T-helper 1 cell treated with Interleukin-12 subunit alpha and Interleukin-12 subunit beta and Interleukin-4 antibody, amounts not matched to agents 30 ng/mL and 1 ng/mL, for 36 hours (primary cell): ENCODE measurements around the gene NPIPA5. TPM values are rescaled to one million over a fixed set of nuclear protein-coding genes. Genes with fewer than 3 reads are reported as not detected.

Experiments used
- total RNA-seq: library from RNA; stranded (reverse); gene quantifications from 2 replicates; pipeline ENCODE4 v1.2.3, GENCODE V29; 2022

NPIPA5 gene
- total RNA-seq, 1 donor from 2014 or later: 15.7 TPM

Other genes with a start within 250 kb of the NPIPA5 start
- not detected in 2 replicates for gene MPV17L, start 17.5 kb upstream of the NPIPA5 start, total RNA-seq
- 5.9 and 6.9 TPM in 2 replicates for gene BMERB1, start 56.3 kb upstream of the NPIPA5 start, total RNA-seq